ENCODE data around the gene CYSTM1. TPM values are rescaled to one million over a fixed set of nuclear protein-coding genes. Genes with fewer than 3 reads are reported as not detected.

Gene CYSTM1
- 182 and 186 TPM in 2 replicates for total RNA-seq (2014; rRNA removed; shearing (Covaris generic))
- 175 and 190 TPM in 2 replicates for polyA plus RNA-seq (2015; cell fraction: cytosol; rRNA removed)
- 14.5 and 28.8 TPM in 2 replicates for polyA plus RNA-seq (2015; cell fraction: nucleus; rRNA removed)

- peak; percentile 92 for DNase-seq (ENCODE audit: low read depth, low spot score)
- in situ Hi-C loops (cut with HindIII; ENCODE audit: low pct_unique_long_range_greater_than_20kb, low sequenced_read_pairs) = no loop called here
Observed at GRCh38 chr5:140174465-140175366, at the start of gene CYSTM1. CYSTM1 (plus strand) TSS chr5:140175188; CDS start chr5:140194466, 19,278 bp downstream.

DNA sequence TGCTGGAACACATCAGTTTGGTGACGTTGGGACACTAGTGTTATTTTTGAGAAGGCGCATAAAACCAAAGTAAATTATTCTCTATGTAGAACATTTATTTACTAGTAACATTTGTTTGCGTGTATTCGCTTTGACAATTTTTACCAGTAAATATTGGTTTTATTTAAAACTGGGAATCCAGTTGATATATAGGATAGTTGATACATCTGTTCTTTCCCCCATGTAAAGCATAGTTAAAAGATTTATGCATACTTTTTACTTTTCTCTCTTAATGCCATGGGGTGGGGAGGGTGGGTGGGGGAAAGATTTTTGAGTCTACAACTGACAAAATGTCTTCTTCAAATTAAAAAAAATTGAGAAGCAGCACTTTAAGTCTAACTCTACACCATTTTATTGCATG lies 49.4 kb upstream of the CYSTM1 start, which contains the start of gene IGIP:
Gene IGIP, plus strand, starts transcription at position 301 of the 400 bp plus-strand sequence. CDS start 2,540 bp downstream, outside the sequence.
- in situ Hi-C loops (cut with HindIII; ENCODE audit: low pct_unique_long_range_greater_than_20kb, low sequenced_read_pairs) = no loop called here
- DNase-seq (ENCODE audit: low read depth, low spot score) = no peak

DNA sequence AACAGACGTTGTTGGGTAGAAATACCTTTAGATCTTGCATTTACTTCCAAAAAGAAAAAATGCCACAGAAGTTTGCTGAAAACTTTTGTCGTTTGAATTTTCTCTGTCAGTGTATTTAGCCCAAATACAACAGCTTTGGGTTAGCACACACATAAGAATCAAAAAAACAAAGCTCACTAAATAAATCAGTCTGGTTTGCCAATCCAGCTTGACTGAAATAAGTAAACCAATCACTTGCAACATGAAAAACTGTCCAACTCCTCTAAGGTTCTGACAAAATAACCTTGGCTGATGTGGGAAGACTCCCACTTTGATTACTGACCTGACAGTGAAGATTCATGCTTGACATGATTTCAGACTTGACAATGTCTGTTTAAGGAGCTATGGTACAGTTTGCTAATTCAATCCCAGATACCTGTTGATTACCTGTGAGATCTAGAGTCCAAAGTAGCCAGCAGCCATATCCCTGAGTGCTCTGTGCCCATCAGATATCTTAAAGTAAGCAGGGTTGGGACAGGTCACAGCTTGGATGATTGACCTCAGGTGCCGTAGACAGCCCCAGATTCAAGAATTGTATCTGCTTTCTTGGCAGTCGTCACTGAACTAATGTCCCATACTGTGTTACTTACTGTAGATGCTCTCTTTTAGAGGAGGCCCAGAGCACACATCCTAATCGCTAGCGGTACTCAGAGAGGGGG lies 48.5 kb upstream of the CYSTM1 start:
- no peak for DNase-seq (ENCODE audit: low read depth, low spot score)
- in situ Hi-C loops (cut with HindIII; ENCODE audit: low pct_unique_long_range_greater_than_20kb, low sequenced_read_pairs) = no loop called here

DNA sequence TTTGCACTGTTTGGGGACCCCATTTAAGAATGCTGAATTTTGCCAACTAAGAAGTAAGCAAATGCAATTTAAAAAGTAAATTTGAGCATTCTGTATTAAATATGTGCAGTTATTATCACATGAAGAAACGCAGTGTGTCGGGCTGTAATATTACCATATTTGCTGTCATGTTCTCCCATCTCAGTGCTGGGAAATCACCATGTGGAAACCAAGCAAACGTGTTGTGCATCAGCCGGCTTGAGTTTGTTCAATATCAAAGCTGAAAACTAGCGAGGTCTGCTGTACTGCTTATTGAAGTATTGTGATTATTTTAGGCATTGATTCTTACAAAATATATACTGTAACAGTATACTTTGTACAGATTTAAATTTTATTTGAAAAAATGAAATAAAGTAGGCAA lies 46.6 kb upstream of the CYSTM1 start:
- in situ Hi-C loops (cut with HindIII; ENCODE audit: low pct_unique_long_range_greater_than_20kb, low sequenced_read_pairs) = no loop called here
- no peak for DNase-seq (ENCODE audit: low read depth, low spot score)

- in situ Hi-C loops (cut with HindIII; ENCODE audit: low pct_unique_long_range_greater_than_20kb, low sequenced_read_pairs) = no loop called here
- DNase-seq (ENCODE audit: low read depth, low spot score) = no peak
Observed at GRCh38 chr5:140130949-140131733, 43.8 kb upstream of the CYSTM1 start.

DNA sequence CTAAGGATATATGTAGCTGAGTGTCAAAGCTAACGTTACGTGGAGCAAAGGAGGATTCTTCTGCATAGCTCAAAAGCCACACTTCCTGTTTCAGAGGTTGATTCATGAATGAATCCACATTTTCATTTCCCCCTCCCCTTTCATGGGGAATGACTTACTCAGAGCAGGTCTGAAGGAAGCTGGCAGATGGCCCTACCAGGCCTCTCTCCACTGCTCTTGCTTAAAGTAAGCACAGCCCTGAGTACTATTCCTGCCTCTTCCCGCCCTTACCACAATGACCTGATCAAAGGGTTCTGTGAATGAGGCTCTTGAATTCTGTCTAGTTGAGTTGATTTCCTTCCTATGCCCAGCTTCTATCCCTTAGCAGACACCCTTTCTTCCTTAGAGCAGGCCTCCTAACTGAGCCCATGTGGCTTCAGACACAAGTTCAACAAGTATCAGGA lies 43.0 kb upstream of the CYSTM1 start:
- in situ Hi-C loops (cut with HindIII; ENCODE audit: low pct_unique_long_range_greater_than_20kb, low sequenced_read_pairs) = no loop called here
- DNase-seq (ENCODE audit: low read depth, low spot score) = peak; percentile 30

DNA sequence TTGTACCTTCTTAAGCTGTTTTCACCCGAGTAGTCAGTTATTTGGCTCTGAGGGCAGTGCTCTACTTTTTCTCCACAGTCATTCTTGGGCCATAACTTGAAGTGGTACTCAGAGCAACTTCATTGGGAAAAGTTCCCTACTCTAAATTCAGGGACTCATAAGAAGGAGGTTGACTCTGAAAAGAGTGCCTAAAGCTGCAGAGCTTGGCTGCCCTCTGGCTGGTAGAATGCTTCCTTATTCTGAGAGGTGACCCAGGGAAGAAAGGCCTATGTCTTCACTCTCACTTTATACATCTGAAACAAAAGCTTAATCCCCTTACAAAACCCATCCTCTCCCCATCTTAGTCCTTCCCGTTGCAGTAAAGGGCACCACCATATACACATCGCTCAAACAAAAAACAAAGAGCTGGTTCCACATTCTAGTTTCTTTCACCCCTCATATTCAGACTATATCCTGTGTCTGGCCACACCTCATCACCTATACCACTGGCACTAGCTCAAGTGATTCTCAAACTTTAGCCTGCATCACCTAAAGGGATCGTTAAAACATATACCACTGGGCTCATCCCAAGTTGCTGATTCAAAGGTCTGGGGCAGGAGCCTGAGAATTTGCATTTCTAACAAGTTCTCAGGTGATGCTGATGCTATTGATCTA lies 41.3 kb upstream of the CYSTM1 start:
- in situ Hi-C loops (cut with HindIII; ENCODE audit: low pct_unique_long_range_greater_than_20kb, low sequenced_read_pairs) = no loop called here
- DNase-seq (ENCODE audit: low read depth, low spot score) = no peak

DNA sequence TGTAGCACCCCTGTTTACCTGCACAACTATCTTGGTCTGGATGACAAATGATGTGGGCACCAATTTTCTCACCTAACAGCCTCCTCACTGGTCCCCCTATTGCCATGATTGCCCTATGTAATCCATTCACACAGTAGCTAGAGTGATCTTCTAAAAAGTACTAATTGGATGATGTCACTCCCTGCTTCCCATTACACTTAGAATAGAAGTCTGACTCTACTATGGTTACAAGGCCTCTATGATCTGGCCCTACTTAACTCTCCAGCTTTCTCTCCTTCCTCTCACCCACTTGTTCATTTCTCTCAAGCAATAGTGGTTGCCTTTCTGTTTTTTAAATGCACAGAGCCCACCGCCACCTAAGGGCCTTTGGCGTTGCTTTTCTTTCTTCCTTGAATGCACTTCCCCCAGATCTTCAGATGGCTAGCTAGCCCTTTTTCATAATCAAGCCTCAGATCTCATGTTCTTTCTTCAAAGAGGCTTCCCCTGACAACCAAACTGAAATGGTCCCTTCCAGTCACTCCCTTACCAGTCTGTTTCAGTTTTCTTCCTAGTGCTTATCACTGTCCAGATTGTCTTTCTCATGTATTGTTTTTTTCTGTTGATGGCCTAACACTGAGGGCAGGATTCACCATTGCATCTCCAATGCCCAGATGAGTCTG lies 40.6 kb upstream of the CYSTM1 start:
- DNase-seq (ENCODE audit: low read depth, low spot score) = no peak
- in situ Hi-C loops (cut with HindIII; ENCODE audit: low pct_unique_long_range_greater_than_20kb, low sequenced_read_pairs) = no loop called here

GRCh38 chr5:140135127-140135526 lies 39.9 kb upstream of the CYSTM1 start:
- in situ Hi-C loops (cut with HindIII; ENCODE audit: low pct_unique_long_range_greater_than_20kb, low sequenced_read_pairs) = no loop called here
- DNase-seq (ENCODE audit: low read depth, low spot score) = no peak

DNA sequence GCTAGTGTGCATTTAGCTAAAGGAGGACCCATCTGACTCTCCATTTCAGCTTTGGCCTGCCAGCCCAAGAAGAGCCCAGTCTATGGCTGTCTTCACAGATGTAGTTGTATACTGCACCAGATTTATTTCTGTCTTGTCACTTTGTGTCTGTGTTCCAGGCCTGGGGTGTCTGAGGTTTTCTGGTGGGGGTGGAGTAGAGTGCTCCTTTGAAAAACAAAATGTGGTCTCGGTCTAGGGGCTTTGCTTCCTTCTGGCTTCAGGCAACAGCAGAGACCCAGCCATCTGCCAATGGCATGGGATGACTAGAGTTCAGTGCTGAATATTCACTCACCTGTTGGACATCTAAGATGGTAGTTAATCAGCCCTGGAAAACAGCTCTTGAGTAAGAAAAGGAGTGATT lies 38.4 kb upstream of the CYSTM1 start:
- DNase-seq (ENCODE audit: low read depth, low spot score) = no peak
- in situ Hi-C loops (cut with HindIII; ENCODE audit: low pct_unique_long_range_greater_than_20kb, low sequenced_read_pairs) = no loop called here

DNA sequence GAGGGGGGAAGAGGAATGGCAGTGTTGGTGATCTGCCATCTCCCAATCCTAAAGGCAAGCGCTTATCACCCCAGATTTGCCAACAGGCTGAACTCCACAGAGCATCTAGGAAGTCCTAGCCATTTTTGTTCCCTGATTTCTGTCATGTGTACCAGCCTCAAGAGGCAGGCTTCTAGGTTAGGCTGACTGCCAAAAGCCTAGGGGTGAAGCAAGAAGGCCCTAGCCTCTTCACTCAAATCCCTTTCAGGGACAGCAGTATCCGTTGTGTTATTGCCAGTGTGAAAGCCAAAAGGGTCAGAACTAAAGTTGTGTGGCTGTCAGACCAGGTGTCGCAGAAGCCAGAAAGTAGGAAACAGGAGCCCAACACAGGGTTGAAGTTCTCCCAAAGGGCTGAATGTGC lies 34.6 kb upstream of the CYSTM1 start:
- in situ Hi-C loops (cut with HindIII; ENCODE audit: low pct_unique_long_range_greater_than_20kb, low sequenced_read_pairs) = no loop called here
- DNase-seq (ENCODE audit: low read depth, low spot score) = no peak

GRCh38 chr5:140141241-140141640 lies 33.7 kb upstream of the CYSTM1 start:
- no peak for DNase-seq (ENCODE audit: low read depth, low spot score)
- in situ Hi-C loops (cut with HindIII; ENCODE audit: low pct_unique_long_range_greater_than_20kb, low sequenced_read_pairs) = no loop called here

DNA sequence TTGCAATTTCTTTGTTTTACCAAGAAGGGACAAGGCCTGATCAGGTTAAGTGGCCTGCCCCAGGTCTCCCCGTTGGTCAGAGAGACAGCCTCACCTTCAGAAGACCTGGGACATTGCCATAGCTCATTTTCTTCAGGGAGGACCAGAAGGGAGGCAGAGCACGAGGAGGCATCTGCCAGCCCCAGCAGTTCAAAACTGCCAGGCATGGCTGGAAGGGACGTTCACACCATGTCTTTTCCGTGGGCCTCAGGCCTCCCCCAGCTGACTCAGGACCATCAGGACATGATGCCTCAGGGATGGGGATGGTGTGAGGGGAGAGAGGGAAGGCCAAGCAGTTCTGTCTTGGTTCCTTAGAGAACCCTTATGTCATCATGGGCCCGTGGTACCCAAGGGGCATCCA lies 32.7 kb upstream of the CYSTM1 start:
- no peak for DNase-seq (ENCODE audit: low read depth, low spot score)
- in situ Hi-C loops (cut with HindIII; ENCODE audit: low pct_unique_long_range_greater_than_20kb, low sequenced_read_pairs) = no loop called here

GRCh38 chr5:140142856-140143255 lies 32.1 kb upstream of the CYSTM1 start:
- in situ Hi-C loops (cut with HindIII; ENCODE audit: low pct_unique_long_range_greater_than_20kb, low sequenced_read_pairs) = no loop called here
- no peak for DNase-seq (ENCODE audit: low read depth, low spot score)

DNA sequence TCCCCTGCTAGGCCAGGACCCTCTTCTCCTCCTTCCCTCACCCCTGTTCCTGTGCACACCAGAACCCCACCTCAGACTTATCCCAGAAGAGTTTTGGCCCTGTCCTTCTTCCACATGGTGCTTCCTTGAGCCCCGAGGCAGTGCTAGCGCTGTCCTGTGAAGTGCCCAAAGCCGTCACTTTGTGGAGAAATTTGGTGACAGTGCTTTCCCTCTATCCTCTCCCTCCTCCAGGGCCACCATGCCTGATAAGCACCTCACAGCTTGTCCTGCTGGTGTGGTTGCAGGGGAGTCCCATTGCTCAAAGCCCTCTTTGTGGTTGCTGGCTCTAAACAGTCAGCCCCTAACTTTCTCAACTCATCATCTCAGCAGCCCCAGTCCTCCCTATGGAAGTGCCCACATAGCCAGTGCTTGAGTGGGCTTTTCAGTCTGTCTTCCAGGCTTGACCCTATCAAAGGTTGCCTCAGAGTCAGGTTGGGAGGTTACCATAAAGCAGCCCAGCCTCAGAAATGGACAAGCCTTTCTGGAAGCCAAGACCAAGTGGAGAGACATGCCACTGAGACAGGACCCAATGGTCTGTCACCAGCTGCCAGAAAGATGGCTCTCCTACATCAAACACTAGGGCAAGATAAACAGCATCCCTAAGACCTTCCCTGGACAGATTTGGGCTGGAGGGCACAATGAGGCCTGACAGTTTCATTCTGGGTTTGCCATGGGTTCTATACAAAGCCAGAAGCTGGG lies 31.3 kb upstream of the CYSTM1 start:
- no peak for DNase-seq (ENCODE audit: low read depth, low spot score)
- in situ Hi-C loops (cut with HindIII; ENCODE audit: low pct_unique_long_range_greater_than_20kb, low sequenced_read_pairs) = no loop called here

DNA sequence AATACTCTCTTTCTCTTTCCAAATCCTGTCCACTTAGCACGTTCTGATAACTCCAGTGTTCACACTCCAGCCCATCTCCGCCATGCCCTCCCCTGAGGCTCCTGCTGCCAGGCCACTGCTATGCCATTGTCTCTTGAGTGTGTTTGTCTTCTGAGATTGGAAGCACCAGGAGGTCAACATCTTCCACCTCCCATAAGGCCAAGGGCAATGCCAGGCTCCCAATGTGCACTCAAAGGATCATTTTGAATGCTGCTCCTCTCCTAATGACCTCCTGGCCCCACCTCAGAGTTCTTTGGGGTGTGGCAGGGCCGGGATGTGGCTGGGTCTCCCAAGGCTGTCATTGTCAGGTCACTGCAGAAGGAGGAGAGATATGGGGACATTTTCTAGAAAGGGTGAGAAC lies 29.7 kb upstream of the CYSTM1 start:
- DNase-seq (ENCODE audit: low read depth, low spot score) = no peak
- in situ Hi-C loops (cut with HindIII; ENCODE audit: low pct_unique_long_range_greater_than_20kb, low sequenced_read_pairs) = no loop called here

Data from SK-MEL-5 (cell line).